Left renal pelvis (tissue), 4 donors: ENCODE results near the gene GPA33. TPM values are rescaled to one million over a fixed set of nuclear protein-coding genes. Genes with fewer than 3 reads are reported as not detected.
"Not testable (repeated sequence)": the region's sequence is repeated elsewhere in the genome, so short reads cannot be mapped to it uniquely, and the experiment has no call there.

Experiments used
- DNase-seq, 4 donors: peaks; one replicate each; pipeline ENCODE4 v3.0.0-alpha.2; 2013; ENCODE audit warnings: low read depth in 4 of 4, low spot score in 3 of 4
- polyA plus RNA-seq, 4 donors: library from polyadenylated mRNA; unstranded; fragments of 120-200 nt; gene quantifications; one replicate each; pipeline ENCODE4 v1.2.1, GENCODE V29; 2013; ENCODE audit not compliant: insufficient read length in 4 of 4

Gene GPA33
- polyA plus RNA-seq, 4 donors: 0.22 to 1.7 (median 0.90) TPM

DNA sequence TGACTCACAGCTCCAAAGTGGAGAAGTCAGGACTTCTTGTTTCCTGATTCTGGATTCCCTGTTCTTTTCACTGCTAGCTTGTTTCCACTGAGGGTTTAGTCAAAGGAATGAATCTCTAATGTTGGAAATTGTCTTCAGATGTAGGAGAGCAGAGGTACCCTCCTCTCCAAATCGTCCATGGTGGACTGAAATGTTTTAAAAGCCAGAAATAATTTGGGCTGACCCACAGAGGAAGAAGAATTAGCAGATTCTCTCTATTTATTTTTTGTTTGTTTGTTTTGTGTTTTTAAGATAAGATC is 30.4 kb downstream of the GPA33 start:
- no peak for DNase-seq

DNA sequence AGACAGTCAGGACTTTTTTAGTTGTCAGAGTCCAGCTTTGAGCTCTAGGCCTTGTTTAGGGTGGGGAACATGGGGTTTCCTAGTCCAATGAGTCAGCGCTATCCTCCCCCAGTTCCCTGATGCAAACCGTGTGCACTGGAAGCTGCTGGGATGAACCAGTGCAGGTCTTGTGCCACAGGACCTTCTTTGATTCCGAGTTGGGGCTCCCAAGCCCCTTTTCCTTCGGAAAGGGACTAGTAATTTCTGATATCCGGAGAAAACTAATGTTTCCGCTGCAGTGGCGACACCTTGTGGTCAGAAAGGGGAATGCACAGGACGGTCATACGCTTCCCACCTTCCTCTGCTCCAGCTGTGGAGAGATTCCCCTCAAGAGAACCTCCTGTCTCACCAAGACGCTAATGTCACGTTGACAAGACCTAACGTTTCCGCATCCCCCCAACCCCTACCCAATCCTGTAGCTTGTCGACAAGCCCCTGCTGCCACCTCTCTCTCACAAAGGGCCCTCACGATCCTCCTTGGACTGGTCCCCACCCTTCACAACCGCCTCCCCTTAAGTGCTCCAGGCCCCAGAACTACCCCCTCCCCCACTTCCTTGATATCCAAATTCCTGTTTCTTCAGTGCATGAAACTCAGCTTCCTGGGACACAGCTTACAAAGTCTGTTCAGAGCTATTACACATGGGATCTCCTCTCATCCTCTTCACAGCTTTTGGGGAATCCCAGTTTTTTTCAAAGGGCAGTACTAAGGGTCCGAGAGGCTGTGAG is 30.9 kb downstream of the GPA33 start:
- peak in 1 of 4 donors; percentile 55 for DNase-seq

DNA sequence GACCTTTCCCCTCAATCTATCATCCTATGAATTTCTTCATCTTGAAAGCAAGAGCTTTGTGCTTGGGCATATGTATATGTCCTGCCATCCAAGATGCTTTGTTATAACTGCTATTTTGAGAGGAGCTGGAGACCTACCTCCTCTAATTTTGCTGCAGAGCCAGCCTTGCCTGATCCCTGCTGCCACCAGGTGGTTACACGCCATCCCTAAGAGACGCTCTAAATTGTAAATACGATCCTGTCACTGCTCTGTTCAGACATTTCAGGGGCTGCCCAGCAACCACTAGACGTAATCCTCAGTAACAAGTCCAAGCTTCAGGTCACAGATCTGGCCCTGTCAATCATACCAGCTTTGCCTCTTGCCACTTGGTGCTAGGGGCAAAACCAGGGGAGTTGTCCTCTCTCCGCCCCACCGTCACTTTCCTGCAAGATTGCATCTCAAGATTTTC is 32.9 kb downstream of the GPA33 start:
- peak in 1 of 4 donors; percentile 53 for DNase-seq

DNA sequence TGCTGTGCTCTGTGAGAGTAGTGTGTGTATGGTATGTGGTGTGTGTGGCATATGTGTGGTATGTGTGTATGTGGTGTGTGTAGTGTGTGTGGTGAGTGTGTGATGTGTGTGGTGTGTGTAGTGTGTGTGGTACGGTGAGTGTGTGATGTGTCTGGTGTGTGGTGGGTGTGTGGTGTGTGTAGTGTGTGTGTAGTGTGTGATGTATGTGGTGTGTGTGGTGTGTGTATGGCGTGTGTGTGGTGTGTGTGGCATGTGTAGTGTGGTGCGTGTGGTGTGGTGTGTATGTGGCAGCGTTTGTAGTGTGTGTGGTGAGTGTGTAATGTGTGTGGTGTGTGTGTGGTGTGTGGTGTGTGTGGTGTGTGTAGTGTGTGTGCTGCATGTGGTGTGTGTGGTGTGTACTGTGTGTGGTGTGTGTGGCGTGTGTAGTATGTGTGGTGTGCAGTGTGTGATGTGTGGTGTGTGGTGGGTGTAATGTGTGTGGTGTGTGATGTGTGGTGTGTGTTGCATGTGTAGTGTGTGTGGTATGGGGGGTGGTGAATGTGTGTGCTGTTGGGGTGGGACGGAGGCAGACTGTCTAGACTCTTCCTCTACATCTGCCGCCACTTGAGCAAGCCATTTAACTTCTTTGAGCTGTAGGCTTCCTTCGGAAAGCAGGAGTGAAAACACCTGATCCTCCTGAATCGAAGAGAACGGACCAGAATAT is 33.5 kb downstream of the GPA33 start:
- DNase-seq: no peak

DNA sequence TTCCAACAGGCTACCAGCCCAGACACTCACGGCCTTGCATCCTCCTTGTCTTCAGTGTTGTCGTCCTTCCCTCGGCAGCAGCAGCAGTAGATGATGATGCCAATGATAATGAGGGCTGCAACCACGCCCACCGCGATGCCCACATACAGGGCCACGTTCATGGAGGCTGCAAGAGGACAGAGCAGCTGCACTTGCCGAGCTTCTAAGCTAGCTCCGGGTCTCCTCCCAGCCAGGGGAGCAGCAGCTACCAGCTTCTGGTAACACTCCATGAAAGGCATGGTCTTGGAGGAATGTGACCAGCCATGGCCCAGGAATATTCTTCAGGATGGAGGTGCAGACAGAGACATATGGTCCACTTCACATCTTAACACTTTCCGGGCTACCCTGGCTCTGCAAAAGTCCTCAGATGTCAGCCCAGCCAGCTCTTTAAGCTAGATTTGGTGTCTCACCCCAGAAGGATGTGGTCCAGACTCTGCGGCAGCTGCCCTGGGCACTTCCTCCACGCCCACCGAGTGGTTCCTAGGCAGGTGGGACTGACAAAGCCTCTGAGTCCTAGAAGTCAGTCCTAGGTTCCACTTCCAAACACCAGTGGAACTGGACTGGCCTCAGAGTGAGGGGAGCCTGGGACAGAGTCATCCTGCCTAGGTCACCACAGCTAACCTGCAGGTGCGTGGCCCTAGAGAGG is 35.1 kb downstream of the GPA33 start:
- DNase-seq: no peak

DNA sequence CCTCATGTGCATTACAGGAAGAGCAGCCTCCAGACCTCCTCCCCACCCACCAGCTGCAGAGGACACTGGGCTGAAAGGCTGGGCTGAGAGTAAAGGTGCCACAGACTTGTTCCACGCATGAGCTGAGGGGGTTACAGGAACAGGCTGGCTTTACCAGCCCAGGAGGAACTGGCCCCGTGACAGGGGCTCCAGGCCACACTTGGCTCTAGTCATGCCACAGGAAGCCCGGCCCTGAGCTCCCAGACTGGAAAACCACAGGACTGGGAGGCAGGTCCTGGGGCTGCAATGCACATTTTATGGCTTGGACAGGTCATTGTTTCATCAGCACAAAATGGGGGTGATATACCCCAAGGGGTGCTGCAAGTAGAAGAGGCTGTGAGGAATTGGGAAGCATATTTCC is 35.6 kb downstream of the GPA33 start:
- no peak for DNase-seq

DNA sequence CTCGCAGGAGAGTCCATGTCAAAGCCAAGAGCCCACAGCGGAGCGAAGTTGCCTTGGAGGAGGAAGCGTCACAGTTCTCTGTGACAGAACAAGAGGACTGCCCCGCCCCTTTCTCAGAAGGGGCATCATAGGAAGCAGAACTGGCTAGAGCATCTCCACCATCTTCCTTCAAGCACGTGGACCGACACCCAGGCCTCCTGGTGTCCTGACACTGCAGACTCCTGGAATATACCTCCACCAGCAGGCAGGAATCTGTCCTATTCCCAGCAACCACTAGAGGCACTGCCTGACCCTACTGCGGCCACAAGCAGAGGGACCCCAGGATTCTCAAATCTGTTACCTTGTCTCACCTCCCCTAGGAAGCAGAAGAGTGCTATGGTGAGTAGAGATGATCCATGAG is 37.8 kb downstream of the GPA33 start:
- no peak for DNase-seq

DNA sequence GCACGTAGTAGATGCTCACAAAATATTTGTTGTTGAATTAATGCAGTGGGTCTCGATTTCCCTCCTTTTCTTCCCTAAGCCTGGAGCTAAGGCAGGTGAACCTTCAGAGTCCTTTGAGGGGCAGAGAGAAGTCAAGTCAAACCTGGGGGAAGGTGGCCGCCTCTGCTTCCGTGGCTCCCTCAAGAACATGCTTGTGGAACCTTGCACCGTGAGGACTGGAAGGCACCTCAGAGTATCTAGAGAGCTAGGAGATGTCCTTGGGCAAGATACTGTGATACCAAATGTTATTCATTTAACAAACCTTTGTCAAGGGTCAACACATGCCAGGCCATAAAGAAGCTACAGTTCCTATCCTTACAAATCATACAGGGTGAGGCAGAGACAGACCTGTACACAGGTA is 38.3 kb downstream of the GPA33 start:
- no peak for DNase-seq

DNA sequence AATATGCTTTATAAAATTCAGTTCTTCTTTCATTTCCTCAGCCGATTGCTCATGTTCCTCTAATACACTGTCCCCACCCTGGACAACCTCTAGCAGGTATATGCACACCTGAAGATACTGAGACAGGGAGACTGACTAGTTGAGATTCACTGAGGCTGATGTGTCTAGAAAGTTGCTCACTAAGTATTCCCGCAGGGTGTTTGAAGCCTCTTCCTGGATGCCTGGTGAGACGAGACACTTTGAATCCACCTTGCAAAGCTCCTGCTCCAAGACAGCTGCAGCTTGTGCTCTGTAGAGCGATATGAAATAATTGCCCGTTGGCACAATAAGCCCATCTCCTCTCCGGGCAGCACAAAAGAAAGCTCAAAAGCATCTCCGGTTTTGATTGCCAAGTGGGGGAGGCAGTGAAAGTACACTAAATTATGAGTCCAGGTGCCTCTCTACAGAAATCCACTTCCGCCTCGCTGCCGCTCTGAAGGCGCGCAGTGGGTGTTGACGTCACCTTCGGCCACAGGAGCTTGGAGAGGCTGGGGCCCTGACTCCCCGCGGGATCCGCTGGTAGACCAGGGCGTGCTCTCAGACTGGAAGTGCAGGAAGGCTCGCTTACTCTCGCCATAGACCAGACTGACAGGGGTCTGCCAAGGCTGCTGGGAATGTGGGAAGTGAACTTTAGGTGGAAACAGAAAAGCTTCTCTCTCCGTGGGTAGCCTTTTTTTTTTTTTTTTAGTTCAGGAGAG is 46.3 kb downstream of the GPA33 start:
- DNase-seq: peak in 2 of 4 donors; percentile 40 to 63

DNA sequence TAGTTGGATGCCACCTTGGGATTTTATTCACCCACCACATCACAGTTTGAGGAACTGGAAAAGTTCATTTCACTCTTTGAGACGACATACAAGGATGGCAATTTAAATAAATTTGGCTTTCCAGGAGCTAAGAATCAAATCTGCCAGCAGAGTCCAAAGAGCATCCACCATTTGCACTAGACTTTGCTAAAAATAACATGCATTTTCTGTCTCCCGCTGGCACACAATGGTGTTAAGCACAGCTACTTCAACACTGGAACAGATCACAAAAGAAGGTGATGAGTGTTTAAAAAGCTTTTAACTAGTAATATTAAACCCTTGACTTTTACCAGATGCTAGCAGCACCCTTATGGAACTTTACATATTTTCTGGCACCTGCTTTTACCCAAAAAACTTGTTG is 56.5 kb downstream of the GPA33 start:
- no peak for DNase-seq

DNA sequence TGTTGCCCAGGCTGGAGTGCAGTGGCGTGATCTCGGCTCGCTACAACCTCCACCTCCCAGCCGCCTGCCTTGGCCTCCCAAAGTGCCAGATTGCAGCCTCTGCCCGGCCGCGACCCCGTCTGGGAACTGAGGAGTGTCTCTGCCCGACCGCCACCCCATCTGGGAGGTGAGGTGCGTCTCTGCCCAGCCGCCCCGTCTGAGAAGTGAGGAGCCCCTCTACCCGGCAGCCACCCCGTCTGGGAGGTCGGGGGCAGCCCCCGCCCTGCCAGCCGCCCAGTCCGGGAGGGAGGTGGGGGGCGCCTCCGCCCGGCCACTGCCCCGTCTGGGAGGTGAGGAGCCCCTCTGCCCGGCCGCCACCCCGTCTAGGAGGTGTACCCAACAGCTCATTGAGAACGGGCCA is 60.6 kb downstream of the GPA33 start:
- not testable (repeated sequence) for DNase-seq

DNA sequence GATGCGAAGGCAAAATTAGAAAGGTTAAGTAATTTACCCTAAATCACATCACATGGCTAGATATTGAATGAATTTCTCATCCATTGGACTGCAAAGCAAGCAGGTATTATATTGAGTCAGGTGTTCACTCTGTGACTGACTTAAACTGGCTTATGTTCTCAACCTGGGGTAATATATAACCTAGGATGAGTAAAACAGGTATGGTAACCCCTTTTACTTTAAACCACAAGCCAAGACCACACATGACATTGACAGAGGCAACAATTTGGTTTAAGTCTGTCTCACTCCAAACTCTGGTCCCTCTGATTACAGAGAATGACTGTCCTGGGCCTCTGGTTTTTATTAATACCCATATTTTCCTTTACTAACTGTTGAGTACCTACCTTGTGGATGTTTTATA is 67.8 kb downstream of the GPA33 start:
- no peak for DNase-seq

DNA sequence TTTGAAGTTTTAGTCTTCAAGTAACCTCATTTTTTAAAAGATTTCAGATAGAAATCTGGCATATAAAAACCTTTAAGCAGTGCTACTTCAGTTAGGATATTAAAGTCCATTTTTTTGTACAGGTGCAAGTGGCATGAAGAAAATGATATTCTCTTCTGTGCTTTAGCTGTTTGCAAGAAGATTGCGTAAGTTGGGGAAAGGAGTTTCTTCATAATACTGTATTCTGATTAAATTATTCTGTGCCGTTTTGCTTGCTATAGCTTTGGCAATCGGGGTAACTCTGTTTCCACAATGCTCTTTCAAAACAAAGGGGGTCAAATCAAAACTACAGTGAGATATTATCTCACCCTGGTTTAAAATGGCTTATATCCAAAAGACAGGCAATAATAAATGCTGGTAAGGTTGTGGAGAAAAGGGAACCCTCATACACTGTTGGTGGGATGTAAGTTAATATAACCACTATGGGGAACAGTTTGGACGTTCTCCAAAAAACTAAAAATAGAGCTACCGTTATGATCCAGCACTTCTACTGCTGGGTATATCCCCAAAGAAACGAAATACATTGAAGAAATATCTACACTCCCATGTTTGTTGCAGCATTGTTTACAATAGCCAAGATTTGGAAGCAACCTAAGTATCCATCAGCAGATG is 74.0 kb downstream of the GPA33 start:
- no peak for DNase-seq

DNA sequence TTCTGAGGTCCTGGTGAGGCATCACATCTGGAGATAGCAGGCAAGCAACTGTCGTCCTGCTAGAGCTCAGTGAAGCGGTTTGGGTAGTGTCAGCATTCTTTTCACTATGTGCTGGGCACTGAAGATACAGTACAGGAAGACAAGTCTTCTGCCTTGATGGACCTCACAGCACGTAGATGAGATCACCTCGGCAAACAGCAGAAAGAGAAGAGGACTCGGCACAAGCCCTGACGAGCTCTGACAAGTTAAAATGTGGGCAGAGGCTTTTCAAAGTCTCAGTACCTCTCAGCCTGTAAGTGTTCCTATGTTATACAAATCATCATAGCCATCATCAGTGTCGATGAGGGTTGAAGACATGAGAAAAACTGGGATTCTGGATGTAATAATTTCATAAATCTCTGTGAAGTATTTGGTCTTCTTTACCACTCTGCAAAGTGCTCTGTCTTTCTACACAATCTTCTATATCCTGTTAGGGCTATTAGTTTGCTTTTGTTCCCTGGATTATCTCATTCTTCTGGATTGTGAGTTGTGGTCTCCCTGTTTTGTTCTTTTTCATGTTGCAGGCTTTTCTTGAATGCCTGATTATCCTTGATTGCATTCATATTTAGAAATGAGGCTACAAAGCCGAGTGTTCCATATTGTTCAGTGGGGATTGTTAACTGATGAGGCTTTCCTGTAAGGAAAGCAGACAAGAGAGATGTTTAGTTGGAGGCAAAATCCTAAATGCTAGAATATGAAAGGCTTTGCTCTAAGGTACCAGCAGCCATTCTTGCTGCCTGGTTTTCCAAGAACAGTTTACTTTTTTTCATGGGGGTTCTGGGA is 76.9 kb downstream of the GPA33 start:
- DNase-seq: peak in 1 of 4 donors; percentile 7

DNA sequence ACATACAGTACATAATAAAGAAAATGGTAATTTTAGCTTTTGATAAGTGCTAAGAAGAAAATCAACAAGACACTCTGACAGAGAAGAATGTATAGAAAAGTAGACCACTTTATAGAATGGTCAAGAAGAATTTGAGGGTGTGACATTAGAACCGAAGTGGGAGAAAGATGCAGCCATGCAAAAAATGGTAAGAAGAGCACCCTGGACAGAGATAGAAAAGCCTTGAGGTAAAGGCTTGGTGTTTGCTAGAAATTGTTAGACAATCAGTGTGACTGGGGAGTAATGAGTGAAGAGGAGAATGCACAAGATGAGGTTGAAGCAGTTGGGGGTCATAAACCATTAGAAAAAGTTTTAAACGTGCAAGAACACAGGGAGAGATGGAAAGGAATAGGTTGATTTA is 77.6 kb downstream of the GPA33 start:
- no peak for DNase-seq

DNA sequence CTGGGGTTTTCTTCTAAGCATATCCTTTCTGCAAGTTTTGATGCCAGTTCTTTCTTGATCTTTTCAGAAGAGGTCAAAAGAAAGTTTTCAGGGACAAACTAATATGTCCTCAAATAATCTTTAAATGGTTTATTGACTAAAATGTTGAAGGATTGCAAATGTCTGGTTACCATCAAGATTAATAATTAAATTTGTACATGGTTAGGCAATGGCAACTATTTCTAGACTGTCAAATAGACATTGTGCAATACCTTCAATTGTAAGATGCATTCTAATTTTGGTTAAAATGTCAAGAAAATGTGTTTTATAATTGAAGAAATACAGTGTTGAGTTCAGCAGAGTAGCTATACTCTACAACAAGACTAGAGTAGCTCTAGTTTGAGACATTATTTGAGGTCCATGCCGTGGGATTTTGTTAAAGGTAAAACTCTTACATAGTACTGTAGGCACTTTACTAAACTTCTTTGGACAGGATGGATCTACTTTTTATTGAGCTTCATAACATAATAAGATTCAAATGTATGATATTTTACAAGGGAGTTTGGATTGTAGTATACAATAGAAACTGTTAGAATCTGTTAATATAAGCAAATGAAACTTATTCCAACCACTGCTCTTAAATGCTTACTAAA is 78.5 kb downstream of the GPA33 start:
- DNase-seq: no peak

DNA sequence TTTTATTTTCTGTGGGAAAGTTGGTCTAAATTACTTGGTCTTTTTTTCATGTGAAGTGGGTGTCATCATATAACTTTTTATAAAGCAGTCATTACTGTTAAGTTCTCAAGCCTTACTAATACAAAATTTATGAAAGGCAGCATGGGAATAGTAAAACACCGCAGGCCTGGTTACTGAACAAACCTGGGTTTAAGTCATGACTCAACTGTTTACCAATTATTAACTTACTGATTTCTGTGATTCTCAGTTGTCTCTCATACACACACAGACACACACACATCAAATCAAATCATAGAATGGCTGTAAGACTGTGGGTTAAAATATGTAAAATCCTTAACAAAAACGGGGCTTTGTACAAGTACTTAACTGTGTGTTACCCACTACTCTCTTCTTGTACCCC is 86.5 kb downstream of the GPA33 start:
- DNase-seq: no peak
